ENCODE data around the gene RAC2.

RAC2 gene

GRCh38 chr22:37244922-37245722 is 1.1 kb upstream of the RAC2 start:
- Histone ChIP-seq H3K27me3 (replicated peaks; ENCODE audit: insufficient read depth, low read length) (no peaks in the 10 kb centered on the region), H3K4me3 (ENCODE audit: low read length) (peak overlapping the region; percentile 100; the same call in 1 of the 2 replicates), H3K9me3 (replicated peaks; ENCODE audit: insufficient read depth, low read length) (no peaks in the 10 kb centered on the region), H2AFZ (ENCODE audit: low read length) (peak overlapping the region; percentile 57; the same call in 1 of the 2 replicates), H3K27ac (ENCODE audit: low read length) (peak overlapping the region; percentile 93), H3K79me2 (ENCODE audit: low read length) (peaks cover 44% of the 10 kb centered on the region), H3K36me3 (replicated peaks; ENCODE audit: insufficient read depth, low read length) (peaks cover 14% of the 10 kb centered on the region), H3K4me2 (ENCODE audit: low read depth, low read length) (peak overlapping the region; percentile 98), H3F3A (ENCODE audit: insufficient read depth, low read length) (peaks cover 48% of the 10 kb centered on the region), H4K20me1 (ENCODE audit: insufficient read depth, low read length) (no peaks in the 10 kb centered on the region), H3K9ac (ENCODE audit: low read length) (peak overlapping the region; percentile 91), H3K9me2 (replicated peaks; ENCODE audit: insufficient read depth, low read length) (no peaks in the 10 kb centered on the region), H3K4me1 (ENCODE audit: low read length) (peaks cover 33% of the 10 kb centered on the region)
- no peak for TF ChIP-seq EZH2phosphoT487 (IDR thresholded peaks at IDR 0.05; ENCODE audit: low read length)
- no peak for TF ChIP-seq EZH2 (optimal IDR thresholded peaks at IDR 0.05; ENCODE audit: low read depth, low read length)
- peak; percentile 11; the same call in 1 of the 2 replicates for TF ChIP-seq CTCF (IDR thresholded peaks at IDR 0.05; ENCODE audit: low read length)
- peak; percentile 89 for DNase-seq

GRCh38 chr22:37243402-37244113 is 511 bp downstream of the RAC2 start:
- peak overlapping the region; percentile 37; the same call in 1 of the 2 replicates for H2AFZ ChIP-seq (ENCODE audit: low read length)
- peak overlapping the region; percentile 93; the same call in 1 of the 2 replicates for H3K27ac ChIP-seq (ENCODE audit: low read length)

GRCh38 chr22:37242395-37242918 is 1.6 kb downstream of the RAC2 start:
- H3K27ac ChIP-seq (ENCODE audit: low read length) = peak overlapping the region; percentile 93
- H3K9ac ChIP-seq (ENCODE audit: low read length) = peak overlapping the region; percentile 91
- TF ChIP-seq CTCF (IDR thresholded peaks at IDR 0.05; ENCODE audit: low read length) (no peak), EZH2phosphoT487 (IDR thresholded peaks at IDR 0.05; ENCODE audit: low read length) (no peak), EZH2 (optimal IDR thresholded peaks at IDR 0.05; ENCODE audit: low read depth, low read length) (no peak)
- H3K9me3 ChIP-seq (replicated peaks; ENCODE audit: insufficient read depth, low read length) = no peaks in the 10 kb centered on the region
- H3K79me2 ChIP-seq (ENCODE audit: low read length) = peaks cover 71% of the 10 kb centered on the region
- DNase-seq = peak; percentile 90
- no peaks in the 10 kb centered on the region for H3K27me3 ChIP-seq (replicated peaks; ENCODE audit: insufficient read depth, low read length)
- H2AFZ ChIP-seq (ENCODE audit: low read length) = no peak overlapping the region
- peaks cover 53% of the 10 kb centered on the region for H3K4me1 ChIP-seq (ENCODE audit: low read length)
- H4K20me1 ChIP-seq (ENCODE audit: insufficient read depth, low read length) = 0 out of 2 replicates have a peak, but pooled peaks cover 4% of the 10 kb centered on the region
- no peaks in the 10 kb centered on the region for H3K9me2 ChIP-seq (replicated peaks; ENCODE audit: insufficient read depth, low read length)
- peak overlapping the region; percentile 100 for H3K4me3 ChIP-seq (ENCODE audit: low read length)
- H3F3A ChIP-seq (ENCODE audit: insufficient read depth, low read length) = peaks cover 64% of the 10 kb centered on the region
- peak overlapping the region; percentile 98 for H3K4me2 ChIP-seq (ENCODE audit: low read depth, low read length)
- H3K36me3 ChIP-seq (replicated peaks; ENCODE audit: insufficient read depth, low read length) = peaks cover 17% of the 10 kb centered on the region

More at GRCh38 chr22:37243402-37244113, 511 bp downstream of the RAC2 start:
- Histone ChIP-seq H3K9me2 (replicated peaks; ENCODE audit: insufficient read depth, low read length) (no peaks in the 10 kb centered on the region), H3K4me2 (ENCODE audit: low read depth, low read length) (peak overlapping the region; percentile 98), H3F3A (ENCODE audit: insufficient read depth, low read length) (peaks cover 63% of the 10 kb centered on the region), H3K79me2 (ENCODE audit: low read length) (peaks cover 60% of the 10 kb centered on the region), H3K4me1 (ENCODE audit: low read length) (peaks cover 47% of the 10 kb centered on the region), H3K27me3 (replicated peaks; ENCODE audit: insufficient read depth, low read length) (no peaks in the 10 kb centered on the region), H3K4me3 (ENCODE audit: low read length) (peak overlapping the region; percentile 100), H3K9ac (ENCODE audit: low read length) (peak overlapping the region; percentile 91), H3K9me3 (replicated peaks; ENCODE audit: insufficient read depth, low read length) (no peaks in the 10 kb centered on the region), H3K36me3 (replicated peaks; ENCODE audit: insufficient read depth, low read length) (peaks cover 14% of the 10 kb centered on the region), H4K20me1 (ENCODE audit: insufficient read depth, low read length) (0 out of 2 replicates have a peak, but pooled peaks cover 4% of the 10 kb centered on the region)
- TF ChIP-seq EZH2 (optimal IDR thresholded peaks at IDR 0.05; ENCODE audit: low read depth, low read length) = no peak
- no peak for TF ChIP-seq CTCF (IDR thresholded peaks at IDR 0.05; ENCODE audit: low read length)
- no peak for TF ChIP-seq EZH2phosphoT487 (IDR thresholded peaks at IDR 0.05; ENCODE audit: low read length)
- DNase-seq = no peak

Data from MM.1S (cell line).